Activated gamma-delta T cell (primary cell): ENCODE data around the gene SLC12A3.

ENCODE experiments used
- DNase-seq: peaks from one replicate; lab custom pipeline; 2025; lab: John Stamatoyannopoulos, UW
- total RNA-seq, 2 donors: gene quantifications; one replicate each; lab custom pipeline; 2026; lab: John Stamatoyannopoulos, UW

The SLC12A3 gene, protein sequence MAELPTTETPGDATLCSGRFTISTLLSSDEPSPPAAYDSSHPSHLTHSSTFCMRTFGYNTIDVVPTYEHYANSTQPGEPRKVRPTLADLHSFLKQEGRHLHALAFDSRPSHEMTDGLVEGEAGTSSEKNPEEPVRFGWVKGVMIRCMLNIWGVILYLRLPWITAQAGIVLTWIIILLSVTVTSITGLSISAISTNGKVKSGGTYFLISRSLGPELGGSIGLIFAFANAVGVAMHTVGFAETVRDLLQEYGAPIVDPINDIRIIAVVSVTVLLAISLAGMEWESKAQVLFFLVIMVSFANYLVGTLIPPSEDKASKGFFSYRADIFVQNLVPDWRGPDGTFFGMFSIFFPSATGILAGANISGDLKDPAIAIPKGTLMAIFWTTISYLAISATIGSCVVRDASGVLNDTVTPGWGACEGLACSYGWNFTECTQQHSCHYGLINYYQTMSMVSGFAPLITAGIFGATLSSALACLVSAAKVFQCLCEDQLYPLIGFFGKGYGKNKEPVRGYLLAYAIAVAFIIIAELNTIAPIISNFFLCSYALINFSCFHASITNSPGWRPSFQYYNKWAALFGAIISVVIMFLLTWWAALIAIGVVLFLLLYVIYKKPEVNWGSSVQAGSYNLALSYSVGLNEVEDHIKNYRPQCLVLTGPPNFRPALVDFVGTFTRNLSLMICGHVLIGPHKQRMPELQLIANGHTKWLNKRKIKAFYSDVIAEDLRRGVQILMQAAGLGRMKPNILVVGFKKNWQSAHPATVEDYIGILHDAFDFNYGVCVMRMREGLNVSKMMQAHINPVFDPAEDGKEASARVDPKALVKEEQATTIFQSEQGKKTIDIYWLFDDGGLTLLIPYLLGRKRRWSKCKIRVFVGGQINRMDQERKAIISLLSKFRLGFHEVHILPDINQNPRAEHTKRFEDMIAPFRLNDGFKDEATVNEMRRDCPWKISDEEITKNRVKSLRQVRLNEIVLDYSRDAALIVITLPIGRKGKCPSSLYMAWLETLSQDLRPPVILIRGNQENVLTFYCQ
- 0.26 to 0.70 reads per million in 2 donors for total RNA-seq

DNA sequence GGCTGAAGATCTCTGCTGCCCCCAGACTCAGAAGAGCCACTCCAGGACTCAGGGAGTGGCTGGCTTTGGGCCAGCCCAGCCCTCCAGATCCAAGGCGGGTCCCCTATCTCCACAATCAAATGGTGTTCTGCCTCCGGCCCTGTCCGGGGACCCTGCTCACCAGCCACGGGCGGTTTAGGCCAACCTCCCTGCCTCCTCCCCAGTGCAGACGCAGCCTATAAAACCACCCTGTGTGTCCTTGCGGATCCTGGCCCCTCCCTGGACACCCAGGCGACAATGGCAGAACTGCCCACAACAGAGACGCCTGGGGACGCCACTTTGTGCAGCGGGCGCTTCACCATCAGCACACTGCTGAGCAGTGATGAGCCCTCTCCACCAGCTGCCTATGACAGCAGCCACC lies at the start of gene SLC12A3:
SLC12A3 (plus strand) TSS at position 248 of the 400 bp plus-strand sequence; CDS start at position 277, 29 bp downstream.
- no peak for DNase-seq

DNA sequence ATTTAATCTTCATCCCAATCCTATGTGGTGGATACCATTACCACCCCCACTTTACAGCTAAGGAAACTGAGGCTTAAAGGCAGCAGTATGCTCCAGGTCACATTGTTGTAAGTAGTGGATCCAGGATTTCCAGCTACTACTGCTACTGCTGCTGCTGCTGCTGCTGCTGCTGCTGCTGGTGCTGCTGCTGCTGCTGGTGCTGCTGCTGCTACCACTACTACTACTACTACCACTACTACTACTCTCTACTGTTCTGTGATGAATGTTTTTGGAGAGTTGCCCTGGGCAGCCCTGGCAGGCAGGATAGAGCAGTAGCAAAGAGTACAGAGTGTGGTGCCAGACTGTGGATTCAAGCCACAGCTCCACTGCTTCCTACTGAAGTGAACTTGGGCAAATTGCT lies 49.3 kb upstream of the SLC12A3 start:
- no peak for DNase-seq

DNA sequence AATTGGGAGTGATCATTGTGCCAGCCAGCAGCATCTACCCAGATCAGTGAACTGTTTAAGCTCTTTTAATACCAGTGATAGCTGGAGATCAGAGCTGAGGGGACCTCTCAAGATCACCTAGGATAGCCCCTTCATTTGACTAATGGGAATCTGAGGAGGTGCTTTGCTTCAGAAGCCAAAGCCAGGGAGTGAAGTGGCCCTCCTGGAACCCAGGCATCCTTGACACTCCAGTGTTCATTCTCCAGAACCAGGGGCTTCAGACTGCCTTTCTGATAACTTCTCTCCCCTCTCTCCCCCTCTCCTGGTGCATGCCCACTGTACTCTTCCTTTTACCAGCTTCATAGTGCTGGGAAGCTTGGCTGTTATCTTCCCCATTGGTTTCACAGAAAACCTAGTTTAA lies 48.0 kb upstream of the SLC12A3 start:
- DNase-seq: no peak

DNA sequence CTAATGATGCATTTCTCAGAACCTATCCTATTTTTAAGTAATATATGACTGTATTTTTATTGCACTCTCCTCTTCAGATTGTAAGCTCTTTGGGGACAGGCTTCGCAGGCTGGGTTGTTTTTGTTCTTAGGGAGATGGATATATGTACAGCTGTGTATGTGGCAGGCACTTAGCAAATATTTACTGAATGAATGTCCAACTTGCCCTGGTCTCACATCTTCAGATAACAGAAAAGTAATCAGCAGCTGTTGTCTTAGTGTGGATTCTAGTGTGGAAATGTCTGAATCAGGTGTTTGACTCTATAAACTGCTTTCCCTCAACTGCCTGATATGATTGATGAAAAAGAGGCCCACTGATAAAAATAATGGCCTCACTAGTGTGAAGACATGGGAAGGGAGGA lies 47.1 kb upstream of the SLC12A3 start:
- DNase-seq: no peak

DNA sequence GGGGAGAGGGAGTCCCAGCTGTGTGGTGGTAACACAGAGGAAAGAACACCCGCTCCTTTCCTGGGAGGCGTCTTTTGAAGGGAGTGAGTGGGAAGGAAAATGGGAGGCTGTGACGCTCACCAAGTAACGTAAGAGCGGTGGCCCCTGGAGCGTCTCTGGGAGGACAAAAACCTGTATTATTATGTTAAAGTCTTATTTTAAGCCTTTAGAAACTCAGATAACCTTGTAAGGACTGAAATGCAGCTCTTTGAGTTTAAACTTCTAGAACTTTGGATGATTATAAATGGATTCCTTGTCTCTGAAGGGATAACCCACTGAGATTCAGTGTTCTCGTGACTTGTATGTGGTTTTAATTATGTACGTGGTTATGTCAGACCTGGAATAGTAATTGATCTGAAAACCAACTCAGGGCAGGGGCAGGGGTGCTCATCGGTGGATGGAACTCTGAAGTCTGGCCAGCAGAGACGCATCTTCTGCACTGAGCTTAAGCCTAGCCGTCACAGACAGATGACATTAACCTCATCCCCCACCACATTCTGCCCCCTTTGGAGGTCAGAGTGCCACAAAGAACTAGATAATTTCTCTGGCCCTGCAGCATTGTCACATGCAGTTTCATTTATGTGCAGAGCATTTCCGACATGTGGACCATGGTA lies 41.8 kb upstream of the SLC12A3 start:
- no peak for DNase-seq

DNA sequence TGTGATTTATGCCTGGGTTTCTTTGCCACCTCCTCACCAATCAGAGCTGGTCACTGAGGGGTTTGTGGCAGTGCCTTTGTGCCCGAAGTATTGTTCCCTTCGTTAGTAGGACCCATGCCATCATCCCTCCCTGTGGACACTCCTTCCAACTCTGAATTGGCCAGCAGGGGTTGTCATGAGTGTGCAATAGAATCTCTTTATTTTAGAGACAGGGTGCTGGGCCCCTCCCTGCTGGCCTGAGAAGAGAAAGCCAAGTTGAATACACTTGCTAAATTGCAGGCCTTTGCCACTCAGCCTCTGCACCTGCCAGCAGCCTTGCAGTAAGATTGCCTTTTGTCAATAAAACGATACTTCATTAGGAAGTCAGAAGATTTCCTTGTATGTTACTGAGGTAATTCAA lies 40.7 kb upstream of the SLC12A3 start:
- no peak for DNase-seq

DNA sequence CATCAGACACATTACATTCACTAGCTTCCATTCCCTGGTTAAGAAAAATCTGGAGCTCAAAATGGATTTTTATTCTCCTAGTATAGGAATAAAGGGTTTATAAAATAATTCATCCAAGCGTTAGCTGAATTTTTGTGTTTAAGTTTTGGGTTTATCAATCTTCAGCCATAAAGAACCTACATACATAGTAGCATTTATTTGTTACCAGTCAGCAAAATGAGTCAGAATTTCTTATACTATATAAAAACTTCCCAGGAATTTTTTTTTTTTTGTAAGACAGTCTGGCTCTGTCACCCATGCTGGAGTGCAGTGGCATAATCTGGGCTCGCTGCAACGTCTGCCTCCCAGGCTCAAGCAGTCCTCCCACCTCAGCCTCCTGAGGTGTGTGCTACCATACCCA lies 40.2 kb upstream of the SLC12A3 start:
- DNase-seq: no peak

DNA sequence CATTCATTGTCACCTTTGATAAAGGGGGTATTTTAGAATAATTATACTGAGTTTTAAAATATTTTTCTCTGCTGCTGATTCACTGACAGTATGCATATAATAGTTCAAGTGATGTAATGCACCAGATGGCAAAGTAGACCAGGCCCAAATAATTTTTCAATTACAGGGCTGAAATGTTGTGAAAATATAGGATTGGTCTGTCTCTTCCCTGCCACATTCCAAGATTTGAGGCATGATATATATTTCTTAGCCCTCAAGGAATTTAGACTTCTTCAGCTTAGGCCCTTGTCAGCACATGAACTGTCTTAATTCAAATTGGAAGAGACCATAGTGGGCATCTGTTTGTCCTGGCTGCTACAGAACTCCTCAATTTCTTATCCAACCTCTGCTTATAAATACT lies 39.2 kb upstream of the SLC12A3 start:
- DNase-seq: no peak

DNA sequence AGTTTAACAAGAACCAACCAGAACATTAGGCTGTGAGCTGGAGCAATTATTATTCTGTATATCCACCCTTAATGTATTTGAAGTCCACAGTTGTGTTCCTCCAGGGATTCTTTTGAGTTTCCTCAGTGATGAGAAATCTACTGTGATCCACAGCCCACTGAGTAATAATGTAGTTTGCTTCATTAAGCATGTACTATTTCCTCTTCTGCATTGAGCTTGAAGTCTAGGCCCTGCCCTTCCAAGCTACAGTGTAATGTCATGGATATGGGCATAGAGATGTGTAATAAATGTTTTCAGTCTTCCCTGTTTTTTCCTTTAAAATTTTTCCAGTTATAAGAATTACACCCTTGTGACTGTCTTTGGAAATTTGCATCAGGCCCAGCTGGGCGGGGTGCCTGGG lies 36.4 kb upstream of the SLC12A3 start:
- DNase-seq: no peak

DNA sequence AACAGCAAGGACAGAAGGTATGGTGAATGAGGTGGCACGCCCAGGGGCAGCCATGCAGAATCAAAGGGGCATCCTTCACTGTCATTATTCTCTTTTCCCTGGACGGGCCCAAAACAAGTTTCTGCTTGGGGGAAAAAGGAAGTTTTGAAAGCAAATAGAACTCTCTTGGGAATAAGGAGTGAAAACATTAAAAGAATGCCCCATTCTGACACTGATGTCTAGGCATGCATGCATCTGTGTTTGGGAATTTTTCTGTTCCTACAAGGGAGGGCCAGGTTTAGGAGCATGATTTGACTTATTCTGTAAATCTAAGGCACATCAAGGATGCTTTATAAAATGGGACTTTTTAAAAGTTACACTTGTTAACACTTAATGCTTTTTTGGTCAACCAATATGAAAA lies 34.3 kb upstream of the SLC12A3 start:
- no peak for DNase-seq

DNA sequence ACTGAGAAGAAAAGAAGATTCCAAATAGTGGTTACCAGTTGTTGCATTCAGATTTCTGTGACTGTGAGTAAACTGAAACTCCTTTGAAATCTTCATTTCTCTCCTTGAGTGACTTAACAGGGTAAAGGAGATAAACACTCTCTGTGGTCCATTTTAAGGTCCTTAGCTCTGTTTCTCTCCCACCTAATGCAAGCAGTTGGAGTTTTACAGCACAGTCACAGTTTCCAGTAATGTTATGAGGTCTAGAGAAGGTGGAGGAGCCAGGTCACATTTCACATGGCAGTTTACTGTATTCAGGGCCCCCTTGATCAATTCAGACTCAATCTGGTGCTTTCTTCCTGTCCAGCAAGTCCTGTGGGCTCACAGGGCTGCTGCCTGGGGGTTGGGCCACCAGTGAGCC lies 32.2 kb upstream of the SLC12A3 start:
- DNase-seq: no peak

DNA sequence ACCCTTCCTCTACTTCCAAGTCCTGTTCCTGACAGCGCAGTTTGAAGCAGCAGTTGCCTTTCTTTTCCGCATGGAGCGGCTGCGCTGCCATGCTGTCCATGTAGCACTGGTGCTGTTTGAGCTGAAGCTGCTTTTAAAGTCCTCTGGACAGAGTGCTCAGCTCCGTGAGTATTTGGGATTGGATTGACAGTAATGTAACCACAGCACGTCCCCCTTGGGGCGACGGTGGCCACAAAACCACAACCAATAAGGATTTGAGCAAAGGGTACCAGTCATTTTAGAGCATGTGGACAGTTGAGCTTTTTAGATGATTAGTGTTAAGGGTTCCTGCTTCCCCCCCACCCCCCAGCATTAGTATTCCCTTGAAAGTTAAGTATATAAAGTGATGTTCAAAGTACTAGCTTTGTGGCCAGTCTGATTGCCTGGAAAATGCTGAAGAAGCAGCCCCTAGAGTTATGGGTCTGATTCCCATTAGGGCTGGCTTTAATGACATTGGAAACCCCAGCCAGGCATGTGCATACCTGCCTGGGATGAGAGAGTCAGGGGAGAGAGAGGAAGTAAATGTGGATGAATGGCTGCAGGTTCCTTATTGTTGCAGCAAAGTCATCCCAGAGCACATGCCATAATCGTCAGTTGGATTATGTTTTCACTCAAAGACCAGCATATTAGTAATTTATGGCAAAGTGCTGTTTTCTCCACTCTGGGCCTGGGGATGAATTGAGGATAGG lies 31.6 kb upstream of the SLC12A3 start:
- no peak for DNase-seq

DNA sequence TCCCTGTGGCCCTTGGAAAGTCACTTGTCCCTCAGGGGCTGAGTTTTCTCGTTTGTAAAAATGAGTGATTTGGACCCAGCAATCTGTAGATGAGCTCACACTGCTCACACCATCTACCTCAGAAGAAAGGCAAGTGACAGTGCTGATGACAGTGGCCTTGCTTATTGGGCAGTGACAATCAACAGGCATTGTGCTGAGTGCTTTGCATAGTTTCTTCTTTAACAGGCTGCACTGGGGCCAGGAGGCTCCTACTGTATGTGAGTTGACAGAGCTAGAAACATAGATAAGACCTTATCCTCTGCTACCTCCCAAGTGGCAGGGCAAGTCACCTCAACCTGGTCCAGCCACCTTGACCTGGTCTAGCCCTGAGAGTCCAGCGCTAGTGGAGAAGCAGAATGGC lies 29.7 kb upstream of the SLC12A3 start:
- DNase-seq: no peak

DNA sequence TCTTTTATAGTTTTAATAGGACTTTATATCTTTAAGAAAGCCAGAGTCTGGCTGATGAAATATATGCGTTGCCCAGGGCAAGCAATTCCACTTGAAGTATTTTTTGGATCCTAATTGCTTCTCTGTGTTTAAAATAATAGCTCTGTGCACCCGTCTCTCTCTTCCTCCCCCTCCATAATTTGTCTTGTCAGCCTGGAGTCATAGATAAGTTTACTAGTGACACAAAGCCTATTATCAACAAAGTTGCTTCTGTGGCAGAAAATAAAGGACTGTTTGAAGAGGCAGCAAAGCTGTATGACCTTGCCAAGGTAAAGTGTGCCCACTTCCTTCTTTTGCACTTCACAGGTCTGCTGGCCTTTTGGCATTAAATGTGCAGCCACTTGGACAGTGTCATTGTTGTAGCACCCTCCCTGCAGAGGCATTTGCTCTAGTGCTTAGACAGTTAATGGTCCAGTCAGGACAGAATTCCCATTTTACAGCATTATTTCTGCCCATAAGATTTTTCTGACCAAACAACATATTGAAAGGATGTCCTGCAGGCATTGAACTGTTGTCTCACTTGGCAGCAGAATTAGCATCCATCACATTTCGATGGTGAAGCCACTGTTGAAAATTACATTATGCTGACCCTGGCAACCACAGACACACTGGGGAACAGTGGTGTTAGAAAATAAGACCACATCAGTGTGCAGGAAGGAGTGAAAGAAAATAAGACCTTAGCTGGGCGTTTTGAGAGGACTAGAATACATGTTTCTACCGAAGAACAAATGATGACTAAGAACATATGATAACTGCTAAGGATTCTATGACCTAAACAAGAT lies 28.4 kb upstream of the SLC12A3 start:
- DNase-seq: no peak

DNA sequence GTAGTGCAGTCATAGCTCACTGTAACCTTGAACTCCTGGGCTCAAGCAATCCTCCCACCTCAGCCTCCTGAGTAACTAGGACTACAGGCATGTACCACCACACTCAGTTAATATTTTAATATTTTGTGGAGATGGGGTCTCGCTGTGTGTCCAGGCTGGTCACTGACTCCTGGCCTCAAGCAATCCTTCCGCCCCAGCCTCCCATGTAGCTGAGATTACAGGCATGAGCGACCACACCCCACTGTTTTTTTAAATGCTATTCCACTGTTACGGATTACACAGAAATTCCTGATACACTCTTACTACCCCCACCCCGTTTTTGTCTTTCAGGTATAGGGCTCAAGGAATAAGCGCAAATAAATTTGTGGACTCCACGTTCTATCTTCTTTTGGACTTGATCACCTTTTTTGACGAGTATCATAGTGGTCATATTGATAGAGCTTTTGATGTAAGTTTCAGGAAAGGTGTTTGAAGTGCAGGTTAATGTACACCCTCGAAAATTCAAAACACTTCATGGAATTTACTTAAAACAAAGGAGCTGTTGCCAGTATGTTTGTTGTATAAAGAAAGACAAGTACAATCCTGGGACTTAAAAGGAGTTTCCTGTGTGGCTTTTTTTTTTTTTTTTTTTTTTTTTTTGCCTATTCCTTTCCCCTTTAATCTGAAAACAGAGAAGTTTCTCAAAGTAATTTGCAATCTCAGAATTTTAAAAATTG lies 26.2 kb upstream of the SLC12A3 start:
- no peak for DNase-seq

DNA sequence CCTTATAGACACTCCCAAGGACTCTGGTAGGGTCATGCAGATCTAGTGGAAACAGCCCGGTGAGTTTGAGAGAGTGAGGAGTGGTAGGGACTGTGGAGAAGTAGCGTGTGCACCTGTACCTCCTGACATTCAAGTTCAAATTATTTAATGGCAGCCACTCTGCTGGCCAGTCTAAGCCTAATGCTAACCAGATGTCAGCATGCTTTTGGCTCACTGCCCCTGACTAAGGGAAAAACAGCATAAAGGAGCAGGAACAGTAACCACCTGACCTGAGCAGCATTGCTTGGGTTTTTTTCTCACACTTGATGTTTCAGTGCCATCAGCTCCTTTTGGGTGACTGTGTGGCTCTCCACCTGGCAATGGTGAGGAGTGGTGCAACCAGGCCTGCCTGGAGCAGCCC lies 23.8 kb upstream of the SLC12A3 start:
- DNase-seq: no peak

DNA sequence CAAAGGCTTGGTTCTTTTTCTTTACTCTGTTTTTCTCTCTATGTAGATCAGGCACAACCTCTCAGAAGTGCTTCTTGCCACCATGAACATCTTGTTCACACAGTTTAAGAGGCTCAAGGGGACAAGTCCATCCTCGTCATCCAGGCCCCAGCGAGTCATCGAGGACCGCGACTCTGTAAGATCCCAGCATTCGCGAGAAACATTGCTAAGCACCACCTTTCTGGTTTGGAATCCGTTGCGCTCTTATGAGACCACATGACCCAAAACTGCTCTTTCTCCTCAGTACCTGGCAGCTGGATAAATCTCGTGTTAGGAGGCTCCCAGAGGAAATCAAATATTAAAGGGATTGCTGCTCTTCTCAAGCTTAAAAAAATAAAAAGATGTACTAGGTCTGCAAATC lies 23.3 kb upstream of the SLC12A3 start:
- DNase-seq: no peak

DNA sequence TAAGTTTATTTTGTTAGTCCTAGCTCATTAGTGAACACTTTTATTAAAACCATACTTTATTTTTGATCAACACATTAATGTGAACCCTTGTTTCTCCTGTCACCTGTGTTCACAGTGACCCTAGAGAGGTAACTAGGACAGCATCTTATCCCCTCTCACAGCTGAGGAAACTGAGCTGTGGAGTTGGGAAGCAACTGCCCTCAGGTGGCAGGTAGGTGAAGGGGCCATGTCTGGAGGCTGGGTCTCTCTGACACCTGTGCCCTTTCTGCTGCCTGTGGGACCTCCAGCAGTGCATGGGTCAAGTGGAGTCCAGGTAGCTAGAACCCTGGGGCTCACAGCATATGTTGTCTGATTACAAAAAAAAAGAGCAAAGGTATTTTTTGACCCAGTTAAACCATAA lies 22.9 kb upstream of the SLC12A3 start:
- no peak for DNase-seq

DNA sequence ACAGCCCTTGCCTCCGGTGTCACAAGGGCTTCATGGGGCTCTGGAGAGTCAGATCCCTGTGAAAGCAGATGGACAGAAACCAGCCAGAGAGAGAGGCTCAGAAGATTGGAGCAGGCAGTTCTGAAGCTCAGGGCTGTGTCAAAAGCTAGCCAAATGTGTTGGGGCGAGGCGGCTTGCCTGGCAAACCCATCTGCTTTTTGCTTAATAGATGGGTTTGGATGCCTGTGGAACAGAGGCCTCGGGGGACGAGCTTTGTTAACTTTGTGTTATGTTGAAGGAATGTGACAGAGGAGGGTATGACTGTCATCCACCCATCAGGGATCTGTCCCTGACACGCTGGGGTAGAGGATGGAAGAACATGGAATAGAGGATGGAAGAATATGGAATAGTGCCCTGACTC lies 21.0 kb upstream of the SLC12A3 start:
- no peak for DNase-seq
